OCI-LY7 (cell line): ENCODE measurements around the gene MYH7. TPM values are rescaled to one million over a fixed set of nuclear protein-coding genes. Genes with fewer than 3 reads are reported as not detected.

Experiments
- BruUV-seq: library from RNA; stranded (reverse); fragments of 400-500 nt; replicated peaks from 2 replicates; lab custom pipeline; 2021; lab: Mats Ljungman, UMichigan
- CTCF ChIA-PET: fragments of 300-600 bp; sonication (Branson Sonifier 250); formaldehyde crosslinking; loops from one replicate; lab custom pipeline; 2022; ENCODE audit warnings: antibody characterized with exemption; ENCODE audit not compliant: unreplicated experiment; lab: Charles Lee
- POLR2A ChIA-PET: fragments of 300-600 bp; sonication (Branson Sonifier 250); formaldehyde crosslinking; loops from one replicate; lab custom pipeline; 2022; ENCODE audit warnings: antibody characterized with exemption; lab: Charles Lee
- DNase-seq: peaks from one replicate; pipeline ENCODE4 v3.0.0-alpha.2; 2015; ENCODE audit warnings: low spot score
- H2AFZ ChIP-seq: fragments of 200-600 bp; sonication (generic), shearing (Covaris generic); 2 replicates; pipeline ENCODE4 v1.6.1; 2014; ENCODE audit warnings: mild to moderate bottlenecking, antibody characterized with exemption, low read length, moderate library complexity
- H3K27ac ChIP-seq: fragments of 200-600 bp; sonication (generic); 2 replicates; pipeline ENCODE4 v1.5.1; 2014; ENCODE audit warnings: mixed run types, low read depth, mild to moderate bottlenecking, moderate library complexity, low read length, inconsistent platforms; ENCODE audit not compliant: poor library complexity, severe bottlenecking
- H3K36me3 ChIP-seq: fragments of 200-600 bp; sonication (generic); 2 replicates; pipeline ENCODE4 v1.6.1; 2014; ENCODE audit warnings: mild to moderate bottlenecking, antibody characterized with exemption, low read length, moderate library complexity, mixed read lengths; ENCODE audit not compliant: insufficient read depth
- H3K4me1 ChIP-seq: fragments of 200-600 bp; sonication (generic); 2 replicates; pipeline ENCODE4 v1.5.1; 2014; ENCODE audit warnings: mild to moderate bottlenecking, low read length; ENCODE audit not compliant: insufficient read depth, poor library complexity, severe bottlenecking
- H3K4me2 ChIP-seq: fragments of 200-600 bp; sonication (generic); 2 replicates; pipeline ENCODE4 v1.6.1; 2014; ENCODE audit warnings: mild to moderate bottlenecking, low read length
- H3K4me3 ChIP-seq: fragments of 200-600 bp; sonication (generic); 2 replicates; pipeline ENCODE4 v1.5.1; 2014; ENCODE audit warnings: mild to moderate bottlenecking, low read depth, low read length; ENCODE audit not compliant: poor library complexity, severe bottlenecking
- H3K79me2 ChIP-seq: fragments of 200-600 bp; sonication (generic); 2 replicates; pipeline ENCODE4 v1.6.1; 2016; ENCODE audit warnings: low read depth, mild to moderate bottlenecking, low read length, moderate library complexity, mixed read lengths; ENCODE audit not compliant: insufficient read depth
- H3K9me2 ChIP-seq: fragments of 200-600 bp; sonication (generic); 2 replicates; pipeline ENCODE4 v1.6.1; 2016; ENCODE audit warnings: mild to moderate bottlenecking, low read length, mixed read lengths; ENCODE audit not compliant: insufficient read depth
- H3K9me3 ChIP-seq: fragments of 200-600 bp; sonication (generic); 2 replicates; pipeline ENCODE4 v1.6.1; 2014; ENCODE audit warnings: mild to moderate bottlenecking, mixed run types, low read length, mixed read lengths
- H4K20me1 ChIP-seq: fragments of 200-600 bp; sonication (generic); 2 replicates; pipeline ENCODE4 v1.6.1; 2014; ENCODE audit warnings: mild to moderate bottlenecking, antibody characterized with exemption, low read length, moderate library complexity, mixed read lengths; ENCODE audit not compliant: insufficient read depth
- CTCF ChIP-seq: fragments of 200-600 bp; sonication (generic); conservative IDR thresholded peaks from 2 replicates; pipeline ENCODE4 v1.5.1; 2014; ENCODE audit warnings: mild to moderate bottlenecking, antibody characterized with exemption, low read length, moderate library complexity, mixed read lengths
- EZH2phosphoT487 ChIP-seq: fragments of 200-600 bp; sonication (generic); IDR thresholded peaks from 2 replicates; pipeline ENCODE4 v1.6.1; 2018; ENCODE audit warnings: low read depth, borderline replicate concordance, mild to moderate bottlenecking, mixed run types, antibody characterized with exemption, low read length, moderate library complexity, mixed read lengths
- intact Hi-C: fragments of 100-400 bp; cut with micrococcal nuclease; formaldehyde crosslinking; loops from one replicate; pipeline ENCODE4 v1.10.0; 2022; ENCODE audit not compliant: unreplicated experiment
- total RNA-seq, 2 experiments: library from RNA; depleted of rRNA in 1 of 2; stranded (reverse); fragments of >200 nt in 1 of 2; shearing (Covaris generic) in 1 of 2; gene quantifications; 2 replicates each; pipeline ENCODE4 v1.2.3, GENCODE V29; 2014 to 2022

MYH7 gene
- total RNA-seq, 2 experiments from 2014 or later = not detected

GRCh38 chr14:23385244-23385641 is 50.2 kb downstream of the MYH7 start:
- no TSS peak for BruUV-seq
- intact Hi-C loops = no loop called here
- CTCF ChIA-PET = interaction anchor here (0.6 kb wide), 1 partner anchor 220 kb away, joined by 3 read pairs; no protein-coding TSS in a partner anchor

GRCh38 chr14:23384364-23385080 is 50.9 kb downstream of the MYH7 start:
- ChIA-PET CTCF (interaction anchor here (0.6 kb wide), 1 partner anchor 221 kb away, joined by 3 read pairs; no protein-coding TSS in a partner anchor), POLR2A (interaction anchor here (0.6 kb wide), 1 partner anchor 82 kb away, joined by 3 read pairs; no protein-coding TSS in a partner anchor)
- H3K4me3 ChIP-seq = no peak overlapping the region
- H2AFZ ChIP-seq = no peak overlapping the region
- BruUV-seq = no TSS peak
- no peaks in the 10 kb centered on the region for H3K9me2 ChIP-seq
- no peak overlapping the region for H3K4me2 ChIP-seq
- H3K36me3 ChIP-seq = no peaks in the 10 kb centered on the region
- no peaks in the 10 kb centered on the region for H3K9me3 ChIP-seq
- TF ChIP-seq EZH2phosphoT487 (no peak), CTCF (no peak)
- no peaks in the 10 kb centered on the region for H3K4me1 ChIP-seq
- no peak overlapping the region for H3K27ac ChIP-seq
- intact Hi-C loops = loop anchor here (5.0 kb wide), 1 partner anchor 262 kb away; no protein-coding TSS in a partner anchor
- DNase-seq = no peak
- no peaks in the 10 kb centered on the region for H3K79me2 ChIP-seq
- H4K20me1 ChIP-seq = no peaks in the 10 kb centered on the region

More at GRCh38 chr14:23385244-23385641, 50.2 kb downstream of the MYH7 start:
- no peaks in the 10 kb centered on the region for H4K20me1 ChIP-seq
- H3K79me2 ChIP-seq = no peaks in the 10 kb centered on the region
- H3K4me3 ChIP-seq = no peak overlapping the region
- no peaks in the 10 kb centered on the region for H3K4me1 ChIP-seq
- no peak overlapping the region for H3K27ac ChIP-seq
- H3K36me3 ChIP-seq = no peaks in the 10 kb centered on the region
- no peak overlapping the region for H3K4me2 ChIP-seq
- no peak for DNase-seq
- TF ChIP-seq EZH2phosphoT487 (no peak), CTCF (no peak)
- no peaks in the 10 kb centered on the region for H3K9me3 ChIP-seq
- POLR2A ChIA-PET = no interaction called here
- no peak overlapping the region for H2AFZ ChIP-seq
- no peaks in the 10 kb centered on the region for H3K9me2 ChIP-seq
